PC-9 (cell line): ENCODE data around the gene ART1.

ENCODE experiments used
- EZH2 ChIP-seq: fragments of 200-600 bp; sonication (generic); IDR thresholded peaks from 2 replicates; pipeline ENCODE4 v1.8.0; 2017; ENCODE audit warnings: antibody characterized with exemption, low read depth
- TF ChIP-seq, protein P1 (sequence below): fragments of 200-600 bp; sonication (generic); conservative IDR thresholded peaks from 2 replicates; pipeline ENCODE4 v1.6.1; 2017; ENCODE audit warnings: mixed run types, antibody characterized with exemption, mild to moderate bottlenecking, moderate library complexity

- TF ChIP-seq EZH2: no peak
- TF ChIP-seq, protein P1, sequence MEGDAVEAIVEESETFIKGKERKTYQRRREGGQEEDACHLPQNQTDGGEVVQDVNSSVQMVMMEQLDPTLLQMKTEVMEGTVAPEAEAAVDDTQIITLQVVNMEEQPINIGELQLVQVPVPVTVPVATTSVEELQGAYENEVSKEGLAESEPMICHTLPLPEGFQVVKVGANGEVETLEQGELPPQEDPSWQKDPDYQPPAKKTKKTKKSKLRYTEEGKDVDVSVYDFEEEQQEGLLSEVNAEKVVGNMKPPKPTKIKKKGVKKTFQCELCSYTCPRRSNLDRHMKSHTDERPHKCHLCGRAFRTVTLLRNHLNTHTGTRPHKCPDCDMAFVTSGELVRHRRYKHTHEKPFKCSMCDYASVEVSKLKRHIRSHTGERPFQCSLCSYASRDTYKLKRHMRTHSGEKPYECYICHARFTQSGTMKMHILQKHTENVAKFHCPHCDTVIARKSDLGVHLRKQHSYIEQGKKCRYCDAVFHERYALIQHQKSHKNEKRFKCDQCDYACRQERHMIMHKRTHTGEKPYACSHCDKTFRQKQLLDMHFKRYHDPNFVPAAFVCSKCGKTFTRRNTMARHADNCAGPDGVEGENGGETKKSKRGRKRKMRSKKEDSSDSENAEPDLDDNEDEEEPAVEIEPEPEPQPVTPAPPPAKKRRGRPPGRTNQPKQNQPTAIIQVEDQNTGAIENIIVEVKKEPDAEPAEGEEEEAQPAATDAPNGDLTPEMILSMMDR: no peak
Observed at GRCh38 chr11:3613998-3614741, 30.8 kb upstream of the ART1 start.
